B cell (primary cell): ENCODE measurements around the gene MSH4. TPM values are rescaled to one million over a fixed set of nuclear protein-coding genes. Genes with fewer than 3 reads are reported as not detected.

Experiments
- ATAC-seq: fragments of 200-7000 bp; cut with Tn5 transposase; one replicate; pipeline ENCODE4 v1.10.0; 2021; ENCODE audit warnings: low read depth, mild to moderate bottlenecking, moderate number of reproducible peaks, moderate library complexity
- CTCF ChIA-PET: fragments of 350-600 bp; sonication (Branson Sonifier 250); formaldehyde crosslinking; loops from one replicate; lab custom pipeline; 2021; ENCODE audit warnings: antibody characterized with exemption, inconsistent platforms; lab: Charles Lee
- POLR2A ChIA-PET: fragments of 350-600 bp; sonication (Branson Sonifier 250); formaldehyde crosslinking; loops from one replicate; lab custom pipeline; 2021; ENCODE audit warnings: antibody characterized with exemption; lab: Charles Lee
- DNase-seq: peaks from one replicate; pipeline ENCODE4 v3.0.0; 2013
- H2AFZ ChIP-seq: 2 replicates; pipeline ENCODE4 v1.6.1; 2012; ENCODE audit warnings: mild to moderate bottlenecking, low read depth, low read length; ENCODE audit not compliant: insufficient read depth, poor library complexity, severe bottlenecking
- H3K27ac ChIP-seq, 2 donors: 1 replicate in 1 of 2; 2 replicates in 1 of 2; pipeline ENCODE4 v1.5.1; 2012 to 2013; ENCODE audit warnings: low read length in 2 of 2, mild to moderate bottlenecking in 2 of 2, moderate library complexity in 1 of 2
- H3K27me3 ChIP-seq, 4 experiments: fragments of 200-600 bp in 1 of 4; sonication (generic) in 1 of 4; replicated peaks in 1 of 4; 1 replicate in 2 of 4; 2 replicates in 2 of 4; pipeline versions ENCODE4 v1.6.1 to v1.7.0; 2013 to 2016; ENCODE audit warnings: low read length in 3 of 4, mild to moderate bottlenecking in 2 of 4, mixed read lengths in 1 of 4, moderate library complexity in 1 of 4; ENCODE audit not compliant: insufficient read depth in 4 of 4, control insufficient read depth in 3 of 4; ENCODE audit errors: control extremely low read depth in 1 of 4
- H3K36me3 ChIP-seq, 2 experiments: replicated peaks in 1 of 2; 1 replicate in 1 of 2; 2 replicates in 1 of 2; pipeline versions ENCODE4 v1.6.1 to v1.7.1; 2013; ENCODE audit warnings: low read length in 1 of 2; ENCODE audit not compliant: insufficient read depth in 2 of 2, control insufficient read depth in 1 of 2; ENCODE audit errors: control extremely low read depth in 1 of 2, extremely low read depth in 1 of 2
- H3K4me1 ChIP-seq, 2 donors: fragments of 200-600 bp in 1 of 2; sonication (generic) in 1 of 2; 1 replicate in 1 of 2; 2 replicates in 1 of 2; pipeline versions ENCODE4 v1.5.1 to v1.6.1; 2013 to 2017; ENCODE audit warnings: low read length in 2 of 2; ENCODE audit not compliant: control insufficient read depth in 2 of 2, insufficient read depth in 2 of 2
- H3K4me2 ChIP-seq: replicated peaks from 2 replicates; pipeline ENCODE3; 2012; ENCODE audit warnings: mild to moderate bottlenecking, low read depth, low read length; ENCODE audit not compliant: poor library complexity, severe bottlenecking
- H3K4me3 ChIP-seq, 5 experiments: fragments of 200-600 bp in 1 of 5; sonication (generic) in 1 of 5; 1 replicate in 3 of 5; 2 replicates in 2 of 5; pipeline versions ENCODE4 v1.5.1 to v1.7.0; 2011 to 2016; ENCODE audit warnings: low read length in 4 of 5, mild to moderate bottlenecking in 4 of 5, low read depth in 2 of 5, control low read depth in 1 of 5, moderate library complexity in 1 of 5; ENCODE audit not compliant: insufficient read depth in 1 of 5; ENCODE audit errors: control extremely low read depth in 1 of 5, extremely low read depth in 1 of 5
- H3K79me2 ChIP-seq: fragments of 200-600 bp; sonication (generic); one replicate; pipeline ENCODE4 v1.6.0; 2016; ENCODE audit warnings: low read length; ENCODE audit not compliant: control insufficient read depth, insufficient read depth
- H3K9ac ChIP-seq: fragments of 200-600 bp; sonication (generic); 2 replicates; pipeline ENCODE4 v1.6.1; 2017; ENCODE audit warnings: mild to moderate bottlenecking, low read length, moderate library complexity
- H3K9me3 ChIP-seq, 3 donors: one replicate each; pipeline versions ENCODE4 v1.6.1 to v1.7.1; 2013; ENCODE audit warnings: low read length in 2 of 3; ENCODE audit not compliant: control insufficient read depth in 2 of 3, insufficient read depth in 1 of 3; ENCODE audit errors: control extremely low read depth in 1 of 3
- H4K20me1 ChIP-seq: 2 replicates; pipeline ENCODE4 v1.6.0; 2012; ENCODE audit warnings: mild to moderate bottlenecking, low read length; ENCODE audit not compliant: insufficient read depth, control insufficient read depth, poor library complexity, severe bottlenecking
- H3K27ac Mint-ChIP-seq: one replicate; pipeline ENCODE4 v1.8.0; 2021; ENCODE audit warnings: mixed read lengths
- H3K27me3 Mint-ChIP-seq: one replicate; pipeline ENCODE4 v1.8.0; 2021; ENCODE audit warnings: mixed read lengths
- H3K4me1 Mint-ChIP-seq: one replicate; pipeline ENCODE4 v1.8.0; 2021; ENCODE audit warnings: mixed read lengths
- H3K4me3 Mint-ChIP-seq: one replicate; pipeline ENCODE4 v1.8.0; 2021; ENCODE audit warnings: mixed read lengths
- H3K9me3 Mint-ChIP-seq: one replicate; pipeline ENCODE4 v1.8.0; 2022; ENCODE audit warnings: mixed read lengths; ENCODE audit not compliant: insufficient read depth
- EZH2 ChIP-seq: IDR thresholded peaks from 2 replicates; pipeline ENCODE4 v1.6.1; 2012; ENCODE audit warnings: borderline replicate concordance, low read depth, mild to moderate bottlenecking, moderate library complexity, low read length; ENCODE audit not compliant: insufficient read depth, poor library complexity, severe bottlenecking
- WGBS: methylation state at CpG from one replicate; pipeline ENCODE4 v1.1.5; 2013; ENCODE audit warnings: missing lambda C conversion rate; ENCODE audit not compliant: insufficient coverage; 5-methylcytosine and 5-hydroxymethylcytosine counted together
- intact Hi-C: fragments of 100-400 bp; cut with micrococcal nuclease; formaldehyde crosslinking; loops from one replicate; pipeline ENCODE4 v1.10.0; 2022
- polyA plus RNA-seq: library from polyadenylated mRNA; depleted of rRNA; stranded (reverse); fragments of >200 nt; gene quantifications from 2 replicates; pipeline ENCODE4 v1.2.3, GENCODE V29; 2012
- total RNA-seq, 2 donors: library from RNA; stranded (reverse); fragments of 120-200 nt in 1 of 2; gene quantifications; 1 replicate in 1 of 2; 2 replicates in 1 of 2; pipeline versions ENCODE4 v1.2.3 to v1.2.4, GENCODE V29; 2013 to 2022
- TF ChIP-seq, protein P1 (sequence below): fragments of 200-600 bp; IDR thresholded peaks from one replicate; pipeline ENCODE4 v1.8.0; 2022; ENCODE audit warnings: antibody characterized with exemption, mild to moderate bottlenecking

MSH4 gene
- total and polyA plus RNA-seq, 2 donors (not counting 1 experiment from before 2014, with no cell fraction given), result 0.19 to 1.7 TPM

DNA sequence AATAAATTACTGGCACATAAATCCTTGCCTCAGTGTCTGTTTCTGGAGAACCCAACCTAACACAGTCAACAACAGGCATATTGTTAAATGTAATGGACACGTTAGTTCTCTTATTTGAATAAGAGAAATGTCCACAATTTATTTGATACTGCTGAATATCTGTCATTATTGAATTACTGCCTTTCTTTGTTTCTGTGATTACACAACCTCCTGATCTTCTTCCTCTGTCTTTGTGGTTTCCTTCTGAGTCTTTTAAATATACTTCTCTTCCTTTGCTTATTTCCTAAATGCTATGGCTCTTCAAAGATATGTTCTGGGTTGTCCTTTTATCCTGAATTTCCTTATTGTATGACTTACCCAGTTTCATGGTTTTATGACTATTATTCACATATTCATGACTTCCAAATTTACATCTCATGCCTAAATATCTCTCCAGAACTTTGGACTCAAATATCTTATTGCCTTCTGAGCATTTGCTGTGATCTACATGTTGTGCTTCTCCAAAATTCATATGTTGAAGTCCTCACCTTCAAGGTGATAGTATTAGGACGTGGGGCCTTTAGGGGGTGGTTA lies 39.9 kb downstream of the MSH4 start:
- Mint-ChIP-seq H3K4me3 (no peak overlapping the region), H3K27me3 (no peaks in the 10 kb centered on the region), H3K9me3 (peaks cover 8% of the 10 kb centered on the region), H3K4me1 (no peaks in the 10 kb centered on the region), H3K27ac (no peak overlapping the region)
- no peak for TF ChIP-seq EZH2
- Histone ChIP-seq H3K9ac (no peak overlapping the region), H3K4me3 (no peak overlapping the region), H3K4me2 (no peak overlapping the region), H4K20me1 (no peaks in the 10 kb centered on the region), H3K36me3 (no peaks in the 10 kb centered on the region), H3K79me2 (no peaks in the 10 kb centered on the region), H2AFZ (no peak overlapping the region), H3K27me3 (no peaks in the 10 kb centered on the region), H3K27ac (no peak overlapping the region), H3K4me1 (no peaks in the 10 kb centered on the region), H3K9me3 (no peaks in the 10 kb centered on the region)
- WGBS, result no CpG with 5 or more reads among the region's 2 CpGs
- ATAC-seq (no peak), DNase-seq (no peak)
- intact Hi-C loops, result no loop called here
- ChIA-PET POLR2A (no interaction called here), CTCF (no interaction called here)

DNA sequence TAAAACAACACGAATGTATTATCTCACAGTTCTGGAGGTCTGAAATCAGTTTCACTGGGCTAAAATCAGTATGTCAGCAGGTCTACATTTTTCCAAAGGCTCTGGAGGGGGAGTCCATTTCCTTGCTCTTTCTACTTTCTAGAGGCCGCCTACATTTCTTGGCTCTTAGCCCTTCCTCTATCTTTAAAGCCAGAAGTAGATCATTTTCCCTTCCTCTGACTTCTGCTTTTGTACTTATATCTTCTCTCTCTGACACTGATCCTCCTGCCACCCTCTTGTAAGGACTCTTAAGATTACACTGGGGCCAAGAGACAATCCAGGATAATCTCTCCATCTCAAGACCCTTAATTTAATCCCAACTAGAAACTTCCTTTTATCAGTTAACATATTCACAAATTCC lies 41.4 kb downstream of the MSH4 start:
- no peak overlapping the region for H3K27ac Mint-ChIP-seq
- Histone ChIP-seq H3K4me3 (no peak overlapping the region), H3K27ac (no peak overlapping the region), H3K79me2 (no peaks in the 10 kb centered on the region), H3K4me2 (no peak overlapping the region), H2AFZ (no peak overlapping the region), H4K20me1 (no peaks in the 10 kb centered on the region), H3K36me3 (no peaks in the 10 kb centered on the region), H3K4me1 (no peaks in the 10 kb centered on the region), H3K27me3 (no peaks in the 10 kb centered on the region), H3K9ac (no peak overlapping the region), H3K9me3 (no peaks in the 10 kb centered on the region)
- no peak for ATAC-seq
- 67% methylated on average over 1 of the region's 2 CpGs for WGBS
- ChIA-PET POLR2A (no interaction called here), CTCF (no interaction called here)
- no peak for TF ChIP-seq EZH2
- TF ChIP-seq, protein P1, sequence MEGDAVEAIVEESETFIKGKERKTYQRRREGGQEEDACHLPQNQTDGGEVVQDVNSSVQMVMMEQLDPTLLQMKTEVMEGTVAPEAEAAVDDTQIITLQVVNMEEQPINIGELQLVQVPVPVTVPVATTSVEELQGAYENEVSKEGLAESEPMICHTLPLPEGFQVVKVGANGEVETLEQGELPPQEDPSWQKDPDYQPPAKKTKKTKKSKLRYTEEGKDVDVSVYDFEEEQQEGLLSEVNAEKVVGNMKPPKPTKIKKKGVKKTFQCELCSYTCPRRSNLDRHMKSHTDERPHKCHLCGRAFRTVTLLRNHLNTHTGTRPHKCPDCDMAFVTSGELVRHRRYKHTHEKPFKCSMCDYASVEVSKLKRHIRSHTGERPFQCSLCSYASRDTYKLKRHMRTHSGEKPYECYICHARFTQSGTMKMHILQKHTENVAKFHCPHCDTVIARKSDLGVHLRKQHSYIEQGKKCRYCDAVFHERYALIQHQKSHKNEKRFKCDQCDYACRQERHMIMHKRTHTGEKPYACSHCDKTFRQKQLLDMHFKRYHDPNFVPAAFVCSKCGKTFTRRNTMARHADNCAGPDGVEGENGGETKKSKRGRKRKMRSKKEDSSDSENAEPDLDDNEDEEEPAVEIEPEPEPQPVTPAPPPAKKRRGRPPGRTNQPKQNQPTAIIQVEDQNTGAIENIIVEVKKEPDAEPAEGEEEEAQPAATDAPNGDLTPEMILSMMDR, result no peak
- no peak for DNase-seq
- H3K9me3 Mint-ChIP-seq, result peaks cover 2% of the 10 kb centered on the region
- intact Hi-C loops, result no loop called here
- H3K4me3 Mint-ChIP-seq, result no peak overlapping the region
- H3K4me1 Mint-ChIP-seq, result no peaks in the 10 kb centered on the region
- H3K27me3 Mint-ChIP-seq, result no peaks in the 10 kb centered on the region
